KMS-11 (cell line): ENCODE measurements around the gene SYT13.

Experiments used
- H2AFZ ChIP-seq: fragments of 200-600 bp; sonication (generic); 2 replicates; pipeline ENCODE4 v1.6.1; 2016; ENCODE audit warnings: antibody characterized with exemption, mixed run types, low read depth
- H3K27ac ChIP-seq: fragments of 200-600 bp; sonication (generic); 2 replicates; pipeline ENCODE4 v1.6.1; 2016; ENCODE audit warnings: mild to moderate bottlenecking, mixed run types
- H3K27me3 ChIP-seq: fragments of 200-600 bp; sonication (generic); 2 replicates; pipeline ENCODE4 v1.6.1; 2017; ENCODE audit warnings: mild to moderate bottlenecking, low read depth, mixed run types, moderate library complexity; ENCODE audit not compliant: insufficient read depth
- H3K36me3 ChIP-seq: fragments of 200-600 bp; sonication (generic); 2 replicates; pipeline ENCODE4 v1.6.1; 2017; ENCODE audit warnings: mild to moderate bottlenecking, mixed run types; ENCODE audit not compliant: insufficient read depth
- H3K4me1 ChIP-seq: fragments of 200-600 bp; sonication (generic); 2 replicates; pipeline ENCODE4 v1.6.1; 2016; ENCODE audit warnings: mild to moderate bottlenecking, low read depth, mixed run types; ENCODE audit not compliant: poor library complexity, severe bottlenecking
- H3K4me2 ChIP-seq: fragments of 200-600 bp; sonication (generic); 2 replicates; pipeline ENCODE4 v1.7.0; 2016; ENCODE audit warnings: mild to moderate bottlenecking, mixed run types
- H3K4me3 ChIP-seq: fragments of 200-600 bp; sonication (generic); IDR thresholded peaks from 2 replicates; pipeline ENCODE4 v1.6.1; 2017; ENCODE audit warnings: low read depth, low read length, mixed read lengths; ENCODE audit not compliant: insufficient read depth
- H3K79me2 ChIP-seq: fragments of 200-600 bp; sonication (generic); 2 replicates; pipeline ENCODE4 v1.6.1; 2016; ENCODE audit warnings: low read depth, mixed run types; ENCODE audit not compliant: insufficient read depth
- H3K9ac ChIP-seq: fragments of 200-600 bp; sonication (generic); 2 replicates; pipeline ENCODE4 v1.6.1; 2016; ENCODE audit warnings: mild to moderate bottlenecking, mixed run types
- H4K20me1 ChIP-seq: fragments of 200-600 bp; sonication (generic); 2 replicates; pipeline ENCODE4 v1.6.1; 2016; ENCODE audit warnings: mild to moderate bottlenecking, mixed run types; ENCODE audit not compliant: insufficient read depth
- CTCF ChIP-seq: fragments of 200-600 bp; sonication (generic); conservative IDR thresholded peaks from 2 replicates; pipeline ENCODE4 v1.6.1; 2017; ENCODE audit warnings: low read depth, mild to moderate bottlenecking, antibody characterized with exemption, low read length, moderate library complexity, mixed read lengths

Gene SYT13

GRCh38 chr11:45205978-45206377 lies 80.2 kb downstream of the SYT13 start:
- TF ChIP-seq CTCF = no peak
- H3K27ac ChIP-seq = no peak overlapping the region
- H4K20me1 ChIP-seq = no peaks in the 10 kb centered on the region
- H3K9ac ChIP-seq = no peak overlapping the region
- peaks cover 4% of the 10 kb centered on the region for H3K4me1 ChIP-seq
- H3K36me3 ChIP-seq = no peaks in the 10 kb centered on the region
- H2AFZ ChIP-seq = no peak overlapping the region
- H3K4me2 ChIP-seq = no peak overlapping the region
- H3K4me3 ChIP-seq = no peak overlapping the region
- H3K79me2 ChIP-seq = no peaks in the 10 kb centered on the region
- H3K27me3 ChIP-seq = no peaks in the 10 kb centered on the region

GRCh38 chr11:45204761-45205160 lies 81.4 kb downstream of the SYT13 start:
- Histone ChIP-seq H3K79me2 (no peaks in the 10 kb centered on the region), H3K4me2 (no peak overlapping the region), H3K4me1 (peaks cover 4% of the 10 kb centered on the region), H4K20me1 (no peaks in the 10 kb centered on the region), H3K9ac (no peak overlapping the region), H3K27ac (no peak overlapping the region), H3K27me3 (no peaks in the 10 kb centered on the region), H2AFZ (no peak overlapping the region), H3K4me3 (no peak overlapping the region), H3K36me3 (no peaks in the 10 kb centered on the region)
- TF ChIP-seq CTCF = no peak

- TF ChIP-seq CTCF = no peak
- H3K9ac ChIP-seq = no peak overlapping the region
- no peak overlapping the region for H3K4me3 ChIP-seq
Measured at GRCh38 chr11:45193695-45194094, 92.4 kb downstream of the SYT13 start.

More at GRCh38 chr11:45193695-45194094, 92.4 kb downstream of the SYT13 start:
- H4K20me1 ChIP-seq = no peaks in the 10 kb centered on the region
- H3K4me1 ChIP-seq = no peaks in the 10 kb centered on the region
- no peaks in the 10 kb centered on the region for H3K27me3 ChIP-seq
- no peak overlapping the region for H3K27ac ChIP-seq
- H3K36me3 ChIP-seq = no peaks in the 10 kb centered on the region
- no peak overlapping the region for H3K4me2 ChIP-seq
- H3K79me2 ChIP-seq = no peaks in the 10 kb centered on the region
- H2AFZ ChIP-seq = no peak overlapping the region
